Right lobe of liver (tissue), 6 donors: ENCODE measurements around the gene RNF217. TPM values are rescaled to one million over a fixed set of nuclear protein-coding genes. Genes with fewer than 3 reads are reported as not detected.

Source experiments
- ATAC-seq, 4 donors: fragments of 200-7000 bp; cut with Tn5 transposase; one replicate each; pipeline ENCODE4 v1.9.1; 2020; ENCODE audit warnings: mild to moderate bottlenecking in 4 of 4, moderate library complexity in 4 of 4
- DNase-seq, 3 donors: peaks; one replicate each; pipeline ENCODE4 v3.0.0-alpha.2; 2020
- H3K27ac ChIP-seq, 3 donors: fragments of 200-600 bp; one replicate each; pipeline ENCODE4 v1.8.0; 2022
- H3K27me3 ChIP-seq, 2 donors: fragments of 200-600 bp; one replicate each; pipeline ENCODE4 v1.8.0; 2022
- H3K36me3 ChIP-seq, 4 donors: fragments of 200-600 bp; sonication (generic) in 1 of 4; one replicate each; pipeline versions ENCODE4 v1.5.1 to v1.8.0; 2017 to 2022; ENCODE audit warnings: control low read depth in 1 of 4
- H3K4me1 ChIP-seq, 4 donors: fragments of 200-600 bp; sonication (generic) in 1 of 4; one replicate each; pipeline versions ENCODE4 v1.5.1 to v1.8.0; 2017 to 2022; ENCODE audit warnings: control low read depth in 1 of 4
- H3K4me3 ChIP-seq, 3 donors: fragments of 200-600 bp; one replicate each; pipeline ENCODE4 v1.8.0; 2022
- H3K9me3 ChIP-seq, 4 donors: fragments of 200-600 bp; sonication (generic) in 1 of 4; one replicate each; pipeline versions ENCODE4 v1.5.1 to v1.8.0; 2017 to 2022; ENCODE audit warnings: control low read depth in 1 of 4
- CTCF ChIP-seq, 4 donors: fragments of 200-600 bp in 3 of 4; fragments of 450-650 bp in 1 of 4; IDR thresholded peaks; one replicate each; pipeline versions ENCODE4 v1.5.1 to v1.8.0; 2016 to 2022; ENCODE audit warnings: antibody characterized with exemption in 4 of 4, mild to moderate bottlenecking in 2 of 4
- POLR2A ChIP-seq: fragments of 450-650 bp; IDR thresholded peaks from one replicate; pipeline ENCODE4 v1.6.1; 2017; ENCODE audit warnings: antibody characterized with exemption, mild to moderate bottlenecking
- WGBS: methylation state at CpG from one replicate; pipeline ENCODE4 v1.1.6; 2018; ENCODE audit warnings: low coverage, low lambda C conversion rate; ENCODE audit not compliant: insufficient coverage; ENCODE audit errors: missing lambda C conversion rate; 5-methylcytosine and 5-hydroxymethylcytosine counted together
- intact Hi-C, 2 donors: fragments of 100-400 bp; cut with DNase I; formaldehyde crosslinking; loops; one replicate each; pipeline versions ENCODE4 v1.11.2 to v1.14.1; 2022
- total RNA-seq, 6 experiments: library from RNA; depleted of rRNA in 2 of 6; stranded (reverse); fragments of >200 nt in 2 of 6; fragmentation: NEBNext Ultra II Directional in 3 of 6; extraction: Animal tissue kit (Norgen Biotek cat#: 25700) in 3 of 6; gene quantifications; one replicate each; pipeline versions ENCODE4 v1.1.0 to v1.2.4, GENCODE V29; 2016 to 2023
- donor health status: DM: no; HTN: yes; CAD: no.
- donor health status: DM: no; HTN: no; CAD: no.
- donor health status: DM: no; HTN: no; CAD: no.
- donor health status: DM: no; HTN: yes; CAD: no.
- donor health status: DM: no; HTN: yes; CAD: no.

Gene RNF217
- total RNA-seq, 6 experiments from 2014 or later = 9.8 to 20.7 (median 14.3) TPM

- Histone ChIP-seq H3K27ac (no peak overlapping the region), H3K4me1 (peaks cover 0 to 13% (median 0%) of the 10 kb centered on the region in 4 donors), H3K9me3 (no peaks in the 10 kb centered on the region), H3K27me3 (no peaks in the 10 kb centered on the region), H3K36me3 (no peaks in the 10 kb centered on the region), H3K4me3 (no peak overlapping the region)
- intact Hi-C loops = no loop called here
- ATAC-seq = no peak
- WGBS = 61% methylated on average over 2 of the region's 2 CpGs
- DNase-seq = no peak
- TF ChIP-seq CTCF (IDR thresholded peaks at IDR 0.05) = no peak
- TF ChIP-seq POLR2A = no peak
These were observed 40.8 kb downstream of the RNF217 start for GRCh38 chr6:125003070-125003469.

- DNase-seq (no peak), ATAC-seq (peak in 3 of 4 donors; percentile 29 to 58 (median 37))
- intact Hi-C loops = no loop called here
- no peak for TF ChIP-seq CTCF (IDR thresholded peaks at IDR 0.05)
- no peak for TF ChIP-seq POLR2A
- Histone ChIP-seq H3K27me3 (no peaks in the 10 kb centered on the region), H3K4me1 (peaks cover 0 to 17% (median 0%) of the 10 kb centered on the region in 4 donors), H3K9me3 (no peaks in the 10 kb centered on the region), H3K36me3 (no peaks in the 10 kb centered on the region), H3K4me3 (no peak overlapping the region), H3K27ac (no peak overlapping the region)
- WGBS = 60% methylated on average over 1 of the region's 1 CpG
These were observed 42.0 kb downstream of the RNF217 start for GRCh38 chr6:125004198-125004597.

GRCh38 chr6:125004797-125005595 is 42.8 kb downstream of the RNF217 start:
- no peaks in the 10 kb centered on the region for H3K27me3 ChIP-seq
- no peaks in the 10 kb centered on the region for H3K36me3 ChIP-seq
- WGBS = 76% methylated on average over 2 of the region's 2 CpGs
- peaks cover 0 to 20% (median 0%) of the 10 kb centered on the region in 4 donors for H3K4me1 ChIP-seq
- TF ChIP-seq CTCF (IDR thresholded peaks at IDR 0.05) (no peak), POLR2A (no peak)
- H3K27ac ChIP-seq = no peak overlapping the region
- no peak for DNase-seq
- H3K9me3 ChIP-seq = no peaks in the 10 kb centered on the region
- intact Hi-C loops = no loop called here
- ATAC-seq = peak in 2 of 4 donors; percentile 18 to 39
- H3K4me3 ChIP-seq = no peak overlapping the region

GRCh38 chr6:125008261-125008703 is 46.0 kb downstream of the RNF217 start:
- no peaks in the 10 kb centered on the region for H3K36me3 ChIP-seq
- peak in 1 of 4 donors; percentile 19 for ATAC-seq
- peaks cover 0 to 20% (median 0%) of the 10 kb centered on the region in 4 donors for H3K4me1 ChIP-seq
- H3K27me3 ChIP-seq = no peaks in the 10 kb centered on the region
- H3K4me3 ChIP-seq = no peak overlapping the region
- 41% methylated on average over 3 of the region's 3 CpGs for WGBS
- no peak for DNase-seq
- TF ChIP-seq CTCF (IDR thresholded peaks at IDR 0.05) (no peak), POLR2A (no peak)
- intact Hi-C loops = no loop called here
- no peaks in the 10 kb centered on the region for H3K9me3 ChIP-seq
- no peak overlapping the region for H3K27ac ChIP-seq
